SK-N-MC (cell line): ENCODE results near the gene LINGO4.

Experiments
- EZH2 ChIP-seq: fragments of 200-600 bp; sonication (generic); IDR thresholded peaks from one replicate; pipeline ENCODE4 v1.6.1; 2017; ENCODE audit warnings: antibody characterized with exemption
- POLR2AphosphoS5 ChIP-seq: IDR thresholded peaks from 2 replicates; pipeline ENCODE4 v1.6.1; 2012; ENCODE audit warnings: mild to moderate bottlenecking, low read depth, low read length, borderline replicate concordance

DNA sequence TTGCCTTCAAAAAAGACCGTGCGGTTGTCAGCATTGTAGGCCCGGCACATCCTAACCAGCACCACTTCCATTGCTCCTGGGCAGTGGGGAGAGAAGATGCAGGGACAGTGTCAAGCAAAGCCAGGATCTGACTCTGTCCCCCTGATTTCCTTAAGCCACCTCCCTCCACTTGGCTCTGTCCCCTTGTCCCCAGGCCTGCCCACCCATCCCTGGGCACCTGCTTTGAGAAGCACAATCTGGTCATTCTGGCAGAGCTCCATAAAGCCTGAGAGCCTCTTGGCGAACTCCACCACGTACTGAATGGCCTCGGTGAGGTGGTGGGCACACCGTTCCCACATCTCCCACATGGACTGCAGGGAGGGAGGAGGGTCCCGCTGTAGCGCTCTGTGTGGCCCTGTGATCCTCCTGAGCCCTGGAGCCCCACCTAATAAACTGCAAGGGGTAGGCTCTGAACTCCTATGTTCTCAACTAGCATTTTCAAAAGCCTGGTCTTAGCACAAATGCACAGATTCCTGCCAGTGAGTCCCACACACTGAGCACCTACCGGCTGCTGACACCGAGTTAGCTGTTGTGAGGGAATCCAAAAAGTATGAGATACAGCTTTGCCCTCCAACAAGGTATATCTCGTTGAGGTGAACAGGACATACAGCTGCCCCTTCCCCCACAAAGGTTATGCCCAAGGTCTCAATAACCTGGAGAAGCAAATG, 8.2 kb upstream of the LINGO4 start:
- TF ChIP-seq POLR2AphosphoS5 (no peak), EZH2 (no peak)
